IMR-90 (cell line): ENCODE measurements around the gene TBC1D22A. TPM values are rescaled to one million over a fixed set of nuclear protein-coding genes. Genes with fewer than 3 reads are reported as not detected.

ENCODE experiments used
- ATAC-seq: fragments of 200-7000 bp; cut with Tn5 transposase; 2 replicates; pipeline ENCODE4 v1.9.1; 2020; ENCODE audit warnings: low read depth, mild to moderate bottlenecking, moderate library complexity
- BruUV-seq: library from RNA; stranded (reverse); fragments of 400-500 nt; replicated peaks from 2 replicates; lab custom pipeline; 2021; lab: Mats Ljungman, UMichigan
- CTCF ChIA-PET: fragments of 300-600 bp; formaldehyde crosslinking; extraction: SDS; loops from one replicate; lab custom pipeline; 2021; ENCODE audit warnings: antibody characterized with exemption; lab: Yijun Ruan, JAX
- POLR2A ChIA-PET: fragments of 300-600 bp; sonication (Branson Sonifier 250); formaldehyde crosslinking; loops from one replicate; lab custom pipeline; 2022; ENCODE audit warnings: antibody characterized with exemption; ENCODE audit not compliant: unreplicated experiment; lab: Charles Lee
- DNase-seq: peaks from one replicate; pipeline ENCODE4 v3.0.0; 2013
- H2AFZ ChIP-seq: replicated peaks from 2 replicates; pipeline ENCODE3; 2013; ENCODE audit warnings: low read length, mild to moderate bottlenecking; ENCODE audit not compliant: poor library complexity
- H2AK5ac ChIP-seq: 2 replicates; pipeline ENCODE4 v1.6.1; 2013; ENCODE audit warnings: low read depth, low read length, inconsistent platforms
- H2AK9ac ChIP-seq: replicated peaks from 2 replicates; pipeline ENCODE3; 2013; ENCODE audit warnings: mild to moderate bottlenecking, low read depth, low read length, moderate library complexity; ENCODE audit not compliant: poor library complexity
- H2BK120ac ChIP-seq: 2 replicates; pipeline ENCODE4 v1.6.1; 2013; ENCODE audit warnings: low read depth, low read length, inconsistent platforms
- H2BK15ac ChIP-seq: 3 replicates; pipeline ENCODE4 v1.6.1; 2013; ENCODE audit warnings: low read depth, low read length, inconsistent platforms
- H2BK20ac ChIP-seq: 2 replicates; pipeline ENCODE4 v1.6.1; 2013; ENCODE audit warnings: low read depth, mild to moderate bottlenecking, inconsistent platforms, low read length, moderate library complexity
- H2BK5ac ChIP-seq: 2 replicates; pipeline ENCODE4 v1.6.1; 2013; ENCODE audit warnings: mild to moderate bottlenecking, low read depth, low read length, inconsistent platforms; ENCODE audit not compliant: poor library complexity, severe bottlenecking
- H3K14ac ChIP-seq: replicated peaks from 2 replicates; pipeline ENCODE4 v1.6.1; 2013; ENCODE audit warnings: low read depth, low read length, inconsistent platforms
- H3K18ac ChIP-seq: 2 replicates; pipeline ENCODE4 v1.6.1; 2013; ENCODE audit warnings: low read depth, low read length, control low read depth
- H3K23ac ChIP-seq: 2 replicates; pipeline ENCODE4 v1.6.1; 2013; ENCODE audit warnings: low read depth, low read length, inconsistent platforms
- H3K27ac ChIP-seq: 2 replicates; pipeline ENCODE4 v1.5.1; 2013; ENCODE audit warnings: mild to moderate bottlenecking, control low read depth, low read length; ENCODE audit not compliant: insufficient read depth
- H3K27me3 ChIP-seq: 2 replicates; pipeline ENCODE4 v1.6.1; 2013; ENCODE audit warnings: low read length; ENCODE audit not compliant: control insufficient read depth, insufficient read depth
- H3K36me3 ChIP-seq: 2 replicates; pipeline ENCODE4 v1.6.1; 2013; ENCODE audit warnings: low read length, mixed read lengths; ENCODE audit not compliant: control insufficient read depth, insufficient read depth
- H3K4ac ChIP-seq: 2 replicates; pipeline ENCODE4 v1.6.1; 2013; ENCODE audit warnings: low read depth, low read length, inconsistent platforms
- H3K4me1 ChIP-seq: 2 replicates; pipeline ENCODE4 v1.6.1; 2013; ENCODE audit warnings: low read length, mixed read lengths; ENCODE audit not compliant: control insufficient read depth, insufficient read depth
- H3K4me2 ChIP-seq: 2 replicates; pipeline ENCODE4 v1.6.1; 2013; ENCODE audit warnings: low read depth, mild to moderate bottlenecking, control low read depth, low read length, moderate library complexity
- H3K4me3 ChIP-seq: 2 replicates; pipeline ENCODE4 v1.5.1; 2013; ENCODE audit warnings: low read depth, mild to moderate bottlenecking, control low read depth, low read length, moderate library complexity; ENCODE audit not compliant: insufficient read depth
- H3K56ac ChIP-seq: 2 replicates; pipeline ENCODE4 v1.6.1; 2013; ENCODE audit warnings: low read length, inconsistent platforms; ENCODE audit not compliant: insufficient read depth; ENCODE audit errors: extremely low read depth
- H3K79me1 ChIP-seq, 2 experiments: 2 replicates each; pipeline ENCODE4 v1.6.1; 2013; ENCODE audit warnings: low read length in 2 of 2, inconsistent platforms in 1 of 2, low read depth in 1 of 2
- H3K9ac ChIP-seq: 2 replicates; pipeline ENCODE4 v1.6.1; 2013; ENCODE audit warnings: low read depth, low read length, control low read depth
- H3K9me1 ChIP-seq: 2 replicates; pipeline ENCODE4 v1.6.1; 2013; ENCODE audit warnings: low read length, inconsistent platforms; ENCODE audit not compliant: insufficient read depth
- H3K9me3 ChIP-seq: 2 replicates; pipeline ENCODE4 v1.6.1; 2013; ENCODE audit warnings: low read length; ENCODE audit not compliant: control insufficient read depth, insufficient read depth
- H4K20me1 ChIP-seq: 2 replicates; pipeline ENCODE4 v1.6.1; 2013; ENCODE audit warnings: low read length, inconsistent platforms; ENCODE audit not compliant: insufficient read depth
- H4K5ac ChIP-seq: 2 replicates; pipeline ENCODE4 v1.6.1; 2013; ENCODE audit warnings: mild to moderate bottlenecking, low read depth, low read length, control low read depth
- H4K8ac ChIP-seq, 2 experiments: 2 replicates each; pipeline ENCODE4 v1.6.1; 2013; ENCODE audit warnings: low read depth in 2 of 2, low read length in 2 of 2, control low read depth in 1 of 2, inconsistent platforms in 1 of 2
- H4K91ac ChIP-seq: 2 replicates; pipeline ENCODE4 v1.6.1; 2013; ENCODE audit warnings: low read depth, low read length, inconsistent platforms; ENCODE audit not compliant: insufficient read depth
- CEBPB ChIP-seq: IDR thresholded peaks from 2 replicates; pipeline ENCODE4 v1.6.1; 2012; ENCODE audit warnings: low read depth, low read length, improper control_type of control experiment
- FOS ChIP-seq: fragments of 150-350 bp; IDR thresholded peaks from 2 replicates; pipeline ENCODE4 v1.6.1; 2016; ENCODE audit warnings: low read depth, low read length
- RCOR1 ChIP-seq: IDR thresholded peaks from 2 replicates; pipeline ENCODE4 v1.6.1; 2012; ENCODE audit warnings: mild to moderate bottlenecking, low read length, improper control_type of control experiment; ENCODE audit not compliant: insufficient replicate concordance
- WGBS, 2 experiments: methylation state at CpG; one replicate each; pipeline versions ENCODE4 v1.1.5 to v1.1.7; 2013; ENCODE audit warnings: missing lambda C conversion rate in 2 of 2; ENCODE audit not compliant: insufficient read length in 1 of 2; ENCODE audit errors: extremely low coverage in 2 of 2; 5-methylcytosine and 5-hydroxymethylcytosine counted together
- dilution Hi-C: fragments of 300-500 bp; cut with HindIII; formaldehyde crosslinking; loops from one replicate; pipeline ENCODE4 v1.14.3; 2018; ENCODE audit warnings: low sequenced_read_pairs; ENCODE audit not compliant: unreplicated experiment
- in situ Hi-C: fragments of 300-500 bp; cut with MboI; formaldehyde crosslinking; loops from 3 replicates; pipeline ENCODE4 v1.14.3; 2019; ENCODE audit warnings: low sequenced_read_pairs, inconsistent platforms, mixed read lengths
- intact Hi-C: fragments of 100-400 bp; cut with micrococcal nuclease; formaldehyde crosslinking; loops from 2 replicates; pipeline ENCODE4 v1.10.0; 2022
- polyA plus RNA-seq, 3 experiments: library from polyadenylated mRNA; depleted of rRNA; stranded (reverse); fragments of >200 nt; gene quantifications; 2 replicates each; pipeline ENCODE4 v1.2.3, GENCODE V29; 2012; ENCODE audit warnings: low replicate concordance in 1 of 3
- total RNA-seq: library from RNA; depleted of rRNA; stranded (reverse); fragments of >200 nt; gene quantifications from 2 replicates; pipeline ENCODE4 v1.2.3, GENCODE V29; 2012

TBC1D22A gene
- total and polyA plus RNA-seq, 2 of the 4 experiments (the other 2 are of a cell fraction): 9.0 to 16.7 TPM

- H3K4ac ChIP-seq: no peak overlapping the region
- H4K5ac ChIP-seq: no peak overlapping the region
- peaks cover 33% of the 10 kb centered on the region for H3K9me1 ChIP-seq
- peaks cover 2% of the 10 kb centered on the region; the same call in 1 of the 2 replicates for H3K36me3 ChIP-seq
- H3K4me3 ChIP-seq: no peak overlapping the region
- WGBS, 2 experiments: 99% methylated on average over 9 of the region's 15 CpGs; no CpG with 5 or more reads in 1 of the 2 experiments
- H2BK15ac ChIP-seq: no peak overlapping the region
- H4K8ac ChIP-seq: no peak overlapping the region
- peaks cover 37 to 82% of the 10 kb centered on the region in 2 experiments for H3K79me1 ChIP-seq
- no peak overlapping the region for H2AK5ac ChIP-seq
- no peak for DNase-seq
- intact Hi-C loops (no loop called here), in situ Hi-C loops (no loop called here), dilution Hi-C loops (no loop called here)
- no peak overlapping the region for H3K56ac ChIP-seq
- no peak overlapping the region for H3K14ac ChIP-seq
- POLR2A ChIA-PET: no interaction called here
- H3K27me3 ChIP-seq: no peaks in the 10 kb centered on the region
- no peak overlapping the region for H2AK9ac ChIP-seq
- no peak overlapping the region for H3K18ac ChIP-seq
- H2BK120ac ChIP-seq: no peak overlapping the region
- H3K27ac ChIP-seq: no peak overlapping the region
- H3K9me3 ChIP-seq: no peaks in the 10 kb centered on the region
- H3K9ac ChIP-seq: no peak overlapping the region
- BruUV-seq: no TSS peak
- no peak overlapping the region for H3K4me2 ChIP-seq
- H4K20me1 ChIP-seq: peaks cover 31% of the 10 kb centered on the region
- H3K23ac ChIP-seq: no peak overlapping the region
- peaks cover 26% of the 10 kb centered on the region for H3K4me1 ChIP-seq
- H2AFZ ChIP-seq: no peak overlapping the region
- no peak overlapping the region for H2BK20ac ChIP-seq
- no peak for ATAC-seq
- H2BK5ac ChIP-seq: no peak overlapping the region
- no peak overlapping the region for H4K91ac ChIP-seq
- TF ChIP-seq RCOR1 (no peak), FOS (no peak), CEBPB (no peak)
- CTCF ChIA-PET: interaction anchor here (0.6 to 1.1 kb wide), 2 partner anchors 23 to 263 kb away, joined by 4 read pairs; no protein-coding TSS in a partner anchor
Observed at GRCh38 chr22:46826438-46827135, 64.1 kb downstream of the TBC1D22A start.
